ENCODE results near the gene ZCCHC10.

GRCh38 chr5:133047404-133047803 is 21.1 kb upstream of the ZCCHC10 start:
- TF ChIP-seq HCFC1 (IDR thresholded peaks at IDR 0.05; ENCODE audit: low read depth, low read length) (no peak), BDP1 (IDR thresholded peaks at IDR 0.05; ENCODE audit: insufficient read depth, insufficient read length) (no peak), TCF7L2 (IDR thresholded peaks at IDR 0.05; ENCODE audit: low read depth, low read length) (no peak), FOXK2 (conservative IDR thresholded peaks at IDR 0.05 in 1 of 2, IDR thresholded peaks at IDR 0.05 in 1 of 2; ENCODE audit: low read depth in 2 of 2) (no peak), MAX (CRISPR knock-in tag; IDR thresholded peaks at IDR 0.05) (no peak), HSF4 (CRISPR knock-in tag; IDR thresholded peaks at IDR 0.05; ENCODE audit: borderline replicate concordance) (no peak), CTCF (IDR thresholded peaks at IDR 0.05 in 2 of 3, conservative IDR thresholded peaks at IDR 0.05 in 1 of 3; ENCODE audit: insufficient read depth in 2 of 3, low read depth in 1 of 3, low read length in 3 of 3) (no peak), MEIS2 (IDR thresholded peaks at IDR 0.05; ENCODE audit: partially characterized antibody) (no peak), EZH2 (IDR thresholded peaks at IDR 0.05; ENCODE audit: borderline replicate concordance, low read depth, low read length) (no peak), MITF (IDR thresholded peaks at IDR 0.05) (no peak), MAFK (IDR thresholded peaks at IDR 0.05; ENCODE audit: low read length) (no peak), HDAC2 (IDR thresholded peaks at IDR 0.05) (no peak), FOXJ3 (CRISPR knock-in tag; IDR thresholded peaks at IDR 0.05) (no peak)
